Measurements from ENCODE around the gene RGS21. TPM values are rescaled to one million over a fixed set of nuclear protein-coding genes. Genes with fewer than 3 reads are reported as not detected.

RGS21 gene
- total and polyA plus RNA-seq, 2 experiments from 2014 or later = not detected

DNA sequence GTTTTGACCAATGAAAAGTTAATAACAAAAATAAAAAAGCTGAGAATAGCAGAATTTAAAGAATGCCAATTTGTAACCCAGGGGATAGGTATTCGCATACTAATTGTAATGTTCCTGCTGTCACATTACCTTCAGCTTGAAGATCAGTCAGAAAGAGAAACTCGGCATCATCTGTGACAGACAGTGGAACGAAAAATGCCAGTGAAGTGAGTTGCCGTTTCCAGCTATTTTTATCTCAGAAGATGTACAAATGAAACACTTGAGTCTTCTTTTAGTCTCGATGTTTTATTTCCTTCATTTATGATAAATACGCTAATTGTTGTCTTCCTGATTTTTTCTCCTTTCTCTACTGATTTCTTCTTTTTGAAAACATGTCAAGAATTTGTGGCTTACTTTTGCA lies 26.1 kb downstream of the RGS21 start:
- Histone ChIP-seq H2AFZ (no peak overlapping the region), H3K27ac (no peak overlapping the region), H4K20me1 (ENCODE audit: insufficient read depth, poor library complexity, severe bottlenecking) (no peaks in the 10 kb centered on the region), H3K36me3 (replicated peaks; ENCODE audit: insufficient read depth, low read depth) (no peaks in the 10 kb centered on the region), H3K4me3 (no peak overlapping the region), H3K4me2 (no peak overlapping the region), H3K9me3 (ENCODE audit: low read depth) (no peaks in the 10 kb centered on the region), H3K9me2 (replicated peaks; ENCODE audit: insufficient read depth) (no peaks in the 10 kb centered on the region), H3K79me2 (no peaks in the 10 kb centered on the region), H3K27me3 (no peaks in the 10 kb centered on the region), H3K4me1 (ENCODE audit: insufficient read depth) (no peaks in the 10 kb centered on the region)
- DNase-seq (ENCODE audit: low spot score) = no peak
- TF ChIP-seq EZH2phosphoT487 (IDR thresholded peaks at IDR 0.05; ENCODE audit: low read depth, severe bottlenecking, unreplicated experiment) (no peak), EZH2 (IDR thresholded peaks at IDR 0.05; ENCODE audit: borderline replicate concordance) (no peak)
- TF ChIP-seq, protein P1, sequence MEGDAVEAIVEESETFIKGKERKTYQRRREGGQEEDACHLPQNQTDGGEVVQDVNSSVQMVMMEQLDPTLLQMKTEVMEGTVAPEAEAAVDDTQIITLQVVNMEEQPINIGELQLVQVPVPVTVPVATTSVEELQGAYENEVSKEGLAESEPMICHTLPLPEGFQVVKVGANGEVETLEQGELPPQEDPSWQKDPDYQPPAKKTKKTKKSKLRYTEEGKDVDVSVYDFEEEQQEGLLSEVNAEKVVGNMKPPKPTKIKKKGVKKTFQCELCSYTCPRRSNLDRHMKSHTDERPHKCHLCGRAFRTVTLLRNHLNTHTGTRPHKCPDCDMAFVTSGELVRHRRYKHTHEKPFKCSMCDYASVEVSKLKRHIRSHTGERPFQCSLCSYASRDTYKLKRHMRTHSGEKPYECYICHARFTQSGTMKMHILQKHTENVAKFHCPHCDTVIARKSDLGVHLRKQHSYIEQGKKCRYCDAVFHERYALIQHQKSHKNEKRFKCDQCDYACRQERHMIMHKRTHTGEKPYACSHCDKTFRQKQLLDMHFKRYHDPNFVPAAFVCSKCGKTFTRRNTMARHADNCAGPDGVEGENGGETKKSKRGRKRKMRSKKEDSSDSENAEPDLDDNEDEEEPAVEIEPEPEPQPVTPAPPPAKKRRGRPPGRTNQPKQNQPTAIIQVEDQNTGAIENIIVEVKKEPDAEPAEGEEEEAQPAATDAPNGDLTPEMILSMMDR (IDR thresholded peaks at IDR 0.05; ENCODE audit: poor library complexity) = no peak
- WGBS (ENCODE audit: low lambda C conversion rate, missing lambda C conversion rate) = 86% methylated on average over 6 of the region's 6 CpGs

DNA sequence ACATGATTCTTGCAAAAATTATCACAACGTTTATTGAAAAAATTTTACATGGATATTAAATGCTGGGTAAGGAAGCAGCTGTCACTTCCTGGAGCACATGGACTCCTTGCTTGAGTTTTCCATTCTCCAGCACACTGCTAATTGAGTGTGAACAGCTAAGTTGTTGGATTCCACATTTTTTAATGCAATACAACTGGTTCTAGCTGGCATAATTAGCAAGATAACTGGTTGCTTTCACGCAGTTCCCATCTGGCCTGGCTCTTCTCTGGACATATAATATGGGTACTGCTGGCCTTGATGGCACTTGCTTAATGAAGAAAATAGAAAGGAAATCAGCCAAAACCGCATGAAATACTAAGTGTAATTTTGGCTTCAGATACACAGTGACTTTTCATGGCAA lies 26.6 kb downstream of the RGS21 start:
- Histone ChIP-seq H3K79me2 (no peaks in the 10 kb centered on the region), H3K27ac (no peak overlapping the region), H3K4me3 (no peak overlapping the region), H3K36me3 (replicated peaks; ENCODE audit: insufficient read depth, low read depth) (no peaks in the 10 kb centered on the region), H3K4me2 (no peak overlapping the region), H2AFZ (no peak overlapping the region), H4K20me1 (ENCODE audit: insufficient read depth, poor library complexity, severe bottlenecking) (no peaks in the 10 kb centered on the region), H3K4me1 (ENCODE audit: insufficient read depth) (no peaks in the 10 kb centered on the region), H3K9me3 (ENCODE audit: low read depth) (no peaks in the 10 kb centered on the region), H3K27me3 (no peaks in the 10 kb centered on the region), H3K9me2 (replicated peaks; ENCODE audit: insufficient read depth) (no peaks in the 10 kb centered on the region)
- no peak for DNase-seq (ENCODE audit: low spot score)
- WGBS (ENCODE audit: low lambda C conversion rate, missing lambda C conversion rate) = 74% methylated on average over 3 of the region's 3 CpGs
- TF ChIP-seq, protein P1 (IDR thresholded peaks at IDR 0.05; ENCODE audit: poor library complexity) = no peak
- TF ChIP-seq EZH2 (IDR thresholded peaks at IDR 0.05; ENCODE audit: borderline replicate concordance) (no peak), EZH2phosphoT487 (IDR thresholded peaks at IDR 0.05; ENCODE audit: low read depth, severe bottlenecking, unreplicated experiment) (no peak)

DNA sequence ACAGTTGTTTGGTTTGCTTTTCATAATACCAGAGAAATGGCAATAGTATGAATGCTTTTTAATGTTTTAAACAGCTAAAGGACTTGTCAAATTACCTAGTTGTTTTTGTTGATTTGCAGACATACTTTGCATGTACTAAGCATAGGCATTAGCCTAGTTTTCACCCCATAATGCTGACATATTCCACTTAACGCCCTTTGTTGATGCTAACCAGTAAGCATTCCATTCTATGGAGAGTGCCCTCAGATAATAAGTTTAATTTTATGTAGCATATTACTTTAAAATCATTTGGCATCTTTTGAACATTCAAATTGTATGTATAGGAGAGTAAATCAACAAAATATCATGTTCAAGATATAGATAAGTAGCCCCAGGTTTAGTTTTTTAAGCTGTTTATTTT lies 32.5 kb downstream of the RGS21 start:
- H3K4me2 ChIP-seq = no peak overlapping the region
- H3K36me3 ChIP-seq (replicated peaks; ENCODE audit: insufficient read depth, low read depth) = no peaks in the 10 kb centered on the region
- H3K27me3 ChIP-seq = no peaks in the 10 kb centered on the region
- H3K4me3 ChIP-seq = no peak overlapping the region
- no peak for DNase-seq (ENCODE audit: low spot score)
- no peaks in the 10 kb centered on the region for H3K4me1 ChIP-seq (ENCODE audit: insufficient read depth)
- H3K27ac ChIP-seq = no peak overlapping the region
- TF ChIP-seq EZH2 (IDR thresholded peaks at IDR 0.05; ENCODE audit: borderline replicate concordance) (no peak), EZH2phosphoT487 (IDR thresholded peaks at IDR 0.05; ENCODE audit: low read depth, severe bottlenecking, unreplicated experiment) (no peak)
- TF ChIP-seq, protein P1 (IDR thresholded peaks at IDR 0.05; ENCODE audit: poor library complexity) = no peak
- H4K20me1 ChIP-seq (ENCODE audit: insufficient read depth, poor library complexity, severe bottlenecking) = no peaks in the 10 kb centered on the region
- WGBS (ENCODE audit: low lambda C conversion rate, missing lambda C conversion rate) = 55% methylated on average over 1 of the region's 1 CpG
- H2AFZ ChIP-seq = no peak overlapping the region
- no peaks in the 10 kb centered on the region for H3K9me2 ChIP-seq (replicated peaks; ENCODE audit: insufficient read depth)
- no peaks in the 10 kb centered on the region for H3K79me2 ChIP-seq
- no peaks in the 10 kb centered on the region for H3K9me3 ChIP-seq (ENCODE audit: low read depth)

DNA sequence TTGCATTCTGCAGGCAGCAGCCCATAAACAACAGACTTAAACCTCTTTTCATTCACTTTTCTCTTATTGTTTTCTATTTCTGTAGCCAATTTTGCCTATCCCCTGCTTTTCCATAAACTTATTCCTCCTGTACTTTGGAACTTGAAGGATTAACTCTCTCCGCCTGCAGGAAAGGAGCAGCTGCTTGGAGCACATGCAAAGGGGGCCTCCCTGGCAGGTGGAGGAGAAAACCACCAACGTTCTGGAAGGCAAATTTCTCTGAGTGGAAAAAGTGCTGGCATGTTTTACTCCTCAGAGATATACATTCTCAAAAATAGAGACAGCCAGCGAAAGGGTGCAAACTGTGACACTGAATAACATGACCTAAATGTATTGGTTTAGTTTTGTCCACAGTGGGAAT lies 33.6 kb downstream of the RGS21 start:
- Histone ChIP-seq H3K27ac (no peak overlapping the region), H4K20me1 (ENCODE audit: insufficient read depth, poor library complexity, severe bottlenecking) (no peaks in the 10 kb centered on the region), H2AFZ (no peak overlapping the region), H3K79me2 (no peaks in the 10 kb centered on the region), H3K36me3 (replicated peaks; ENCODE audit: insufficient read depth, low read depth) (no peaks in the 10 kb centered on the region), H3K4me3 (no peak overlapping the region), H3K9me3 (ENCODE audit: low read depth) (no peaks in the 10 kb centered on the region), H3K9me2 (replicated peaks; ENCODE audit: insufficient read depth) (no peaks in the 10 kb centered on the region), H3K4me1 (ENCODE audit: insufficient read depth) (no peaks in the 10 kb centered on the region), H3K4me2 (no peak overlapping the region), H3K27me3 (no peaks in the 10 kb centered on the region)
- WGBS (ENCODE audit: low lambda C conversion rate, missing lambda C conversion rate) = 43% methylated on average over 3 of the region's 3 CpGs
- TF ChIP-seq, protein P1 (IDR thresholded peaks at IDR 0.05; ENCODE audit: poor library complexity) = no peak
- TF ChIP-seq EZH2 (IDR thresholded peaks at IDR 0.05; ENCODE audit: borderline replicate concordance) = no peak
- no peak for TF ChIP-seq EZH2phosphoT487 (IDR thresholded peaks at IDR 0.05; ENCODE audit: low read depth, severe bottlenecking, unreplicated experiment)
- DNase-seq (ENCODE audit: low spot score) = peak; percentile 8

All from hepatocyte (in vitro differentiated cells).